GM18498 (cell line): ENCODE data around the gene GAR1.
"Not testable (repeated sequence)": the region's sequence is repeated elsewhere in the genome, so short reads cannot be mapped to it uniquely, and the experiment has no call there.

ENCODE experiments used
- ATAC-seq: cut with Tn5 transposase; IDR thresholded peaks from one replicate; pipeline ENCODE4 v1.9.1; 2021; ENCODE audit warnings: mild to moderate bottlenecking, moderate library complexity; ENCODE audit not compliant: unreplicated experiment

The GAR1 gene

GRCh38 chr4:109815151-109816081 is at the start of gene GAR1:
Gene GAR1 (plus strand): TSS chr4:109815762. CDS start chr4:109816165, 403 bp downstream.
- ATAC-seq = peak; percentile 99

GRCh38 chr4:109782092-109782491 is 33.5 kb upstream of the GAR1 start:
- not testable (repeated sequence) for ATAC-seq

- ATAC-seq = no peak
Measured at GRCh38 chr4:109786846-109787245, 28.7 kb upstream of the GAR1 start.

GRCh38 chr4:109787807-109788206 is 27.8 kb upstream of the GAR1 start:
- ATAC-seq = no peak

- ATAC-seq = no peak
Measured at GRCh38 chr4:109795059-109795458, 20.5 kb upstream of the GAR1 start.

GRCh38 chr4:109798866-109799265 is 16.7 kb upstream of the GAR1 start:
- ATAC-seq = no peak

GRCh38 chr4:109801099-109801789 is 14.3 kb upstream of the GAR1 start:
- no peak for ATAC-seq

- no peak for ATAC-seq
Measured at GRCh38 chr4:109801895-109802319, 13.7 kb upstream of the GAR1 start, which contains the start of gene CFI. Gene CFI (minus strand): TSS chr4:109801999. CDS start chr4:109801971, 28 bp downstream.

GRCh38 chr4:109803924-109804571 is 11.5 kb upstream of the GAR1 start:
- peak; percentile 84 for ATAC-seq

GRCh38 chr4:109809655-109810054 is 5.9 kb upstream of the GAR1 start:
- ATAC-seq = no peak

GRCh38 chr4:109810552-109811387 is 4.8 kb upstream of the GAR1 start:
- no peak for ATAC-seq

GRCh38 chr4:109811707-109812106 is 3.9 kb upstream of the GAR1 start:
- no peak for ATAC-seq

- no peak for ATAC-seq
Measured at GRCh38 chr4:109816082-109816442, 500 bp downstream of the GAR1 start.

- no peak for ATAC-seq
Measured at GRCh38 chr4:109816894-109817293, 1.3 kb downstream of the GAR1 start.

- no peak for ATAC-seq
Measured at GRCh38 chr4:109818268-109818667, 2.7 kb downstream of the GAR1 start.

GRCh38 chr4:109820563-109820962 is 5.0 kb downstream of the GAR1 start:
- ATAC-seq = no peak

- ATAC-seq = no peak
Measured at GRCh38 chr4:109821185-109821584, 5.6 kb downstream of the GAR1 start.

- no peak for ATAC-seq
Measured at GRCh38 chr4:109826719-109827118, 11.2 kb downstream of the GAR1 start.

GRCh38 chr4:109827672-109828071 is 12.1 kb downstream of the GAR1 start, which contains the start of gene RRH:
Gene RRH (plus strand): TSS chr4:109827972. CDS start chr4:109828028, 56 bp downstream.
- ATAC-seq = no peak

GRCh38 chr4:109833756-109834155 is 18.2 kb downstream of the GAR1 start:
- ATAC-seq = no peak
